ENCODE data around the gene HTR4.

DNA sequence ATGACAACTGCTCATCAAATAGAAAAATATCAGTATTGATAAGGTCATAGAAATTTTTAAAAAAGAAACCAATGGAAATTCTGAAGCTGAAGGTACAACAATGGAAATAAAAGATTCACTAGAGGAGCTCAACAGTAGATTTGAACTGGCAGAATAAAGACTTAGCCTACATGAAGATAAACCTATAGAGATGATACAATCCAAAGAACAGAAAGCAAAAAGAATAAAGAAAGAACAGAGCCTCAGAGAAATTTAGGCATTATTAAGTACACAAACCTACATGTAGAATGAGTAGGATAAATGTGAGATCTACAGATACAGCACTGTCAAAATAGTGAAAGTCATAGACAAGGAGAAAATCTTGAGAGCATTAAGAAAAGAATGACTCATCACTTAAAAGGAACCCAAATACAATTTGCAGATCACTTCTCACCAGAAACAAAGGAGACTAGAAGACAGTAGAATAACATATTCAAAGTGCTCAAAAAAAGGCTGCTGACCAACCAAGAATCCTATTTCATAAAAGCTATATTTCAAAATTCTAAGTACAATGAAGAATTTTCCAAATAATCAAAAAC, 47.8 kb upstream of the HTR4 start:
- TF ChIP-seq EP300 (IDR thresholded peaks at IDR 0.05), result no peak
- TF ChIP-seq JUNB (IDR thresholded peaks at IDR 0.05), result no peak
- no peak for TF ChIP-seq RCOR1 (IDR thresholded peaks at IDR 0.05; ENCODE audit: low read depth, low read length)
- no peak for TF ChIP-seq CEBPB (IDR thresholded peaks at IDR 0.05)
- TF ChIP-seq, protein P1, sequence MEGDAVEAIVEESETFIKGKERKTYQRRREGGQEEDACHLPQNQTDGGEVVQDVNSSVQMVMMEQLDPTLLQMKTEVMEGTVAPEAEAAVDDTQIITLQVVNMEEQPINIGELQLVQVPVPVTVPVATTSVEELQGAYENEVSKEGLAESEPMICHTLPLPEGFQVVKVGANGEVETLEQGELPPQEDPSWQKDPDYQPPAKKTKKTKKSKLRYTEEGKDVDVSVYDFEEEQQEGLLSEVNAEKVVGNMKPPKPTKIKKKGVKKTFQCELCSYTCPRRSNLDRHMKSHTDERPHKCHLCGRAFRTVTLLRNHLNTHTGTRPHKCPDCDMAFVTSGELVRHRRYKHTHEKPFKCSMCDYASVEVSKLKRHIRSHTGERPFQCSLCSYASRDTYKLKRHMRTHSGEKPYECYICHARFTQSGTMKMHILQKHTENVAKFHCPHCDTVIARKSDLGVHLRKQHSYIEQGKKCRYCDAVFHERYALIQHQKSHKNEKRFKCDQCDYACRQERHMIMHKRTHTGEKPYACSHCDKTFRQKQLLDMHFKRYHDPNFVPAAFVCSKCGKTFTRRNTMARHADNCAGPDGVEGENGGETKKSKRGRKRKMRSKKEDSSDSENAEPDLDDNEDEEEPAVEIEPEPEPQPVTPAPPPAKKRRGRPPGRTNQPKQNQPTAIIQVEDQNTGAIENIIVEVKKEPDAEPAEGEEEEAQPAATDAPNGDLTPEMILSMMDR (IDR thresholded peaks at IDR 0.05), result no peak
- TF ChIP-seq POLR2A (IDR thresholded peaks at IDR 0.05; ENCODE audit: low read length), result no peak
- TF ChIP-seq ZC3H11A (IDR thresholded peaks at IDR 0.05), result no peak
- TF ChIP-seq, protein P2, sequence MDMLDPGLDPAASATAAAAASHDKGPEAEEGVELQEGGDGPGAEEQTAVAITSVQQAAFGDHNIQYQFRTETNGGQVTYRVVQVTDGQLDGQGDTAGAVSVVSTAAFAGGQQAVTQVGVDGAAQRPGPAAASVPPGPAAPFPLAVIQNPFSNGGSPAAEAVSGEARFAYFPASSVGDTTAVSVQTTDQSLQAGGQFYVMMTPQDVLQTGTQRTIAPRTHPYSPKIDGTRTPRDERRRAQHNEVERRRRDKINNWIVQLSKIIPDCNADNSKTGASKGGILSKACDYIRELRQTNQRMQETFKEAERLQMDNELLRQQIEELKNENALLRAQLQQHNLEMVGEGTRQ (IDR thresholded peaks at IDR 0.05), result no peak
- no peak for TF ChIP-seq CHD2 (IDR thresholded peaks at IDR 0.05; ENCODE audit: low read length, partially characterized antibody)
- TF ChIP-seq MAFK (IDR thresholded peaks at IDR 0.05; ENCODE audit: partially characterized antibody), result peak; percentile 55
